CD4-positive, alpha-beta memory T cell (primary cell): ENCODE measurements around the gene CNTN4. TPM values are rescaled to one million over a fixed set of nuclear protein-coding genes. Genes with fewer than 3 reads are reported as not detected.

Experiments
- CTCF ChIA-PET: fragments of 350-600 bp; sonication (Branson Sonifier 250); formaldehyde crosslinking; loops from one replicate; lab custom pipeline; 2021; ENCODE audit warnings: inconsistent platforms; ENCODE audit not compliant: partially characterized antibody; lab: Charles Lee
- POLR2A ChIA-PET: fragments of 350-600 bp; sonication (Branson Sonifier 250); formaldehyde crosslinking; loops from one replicate; lab custom pipeline; 2021; ENCODE audit not compliant: partially characterized antibody; lab: Charles Lee
- DNase-seq, 5 donors: peaks; one replicate each; pipeline versions ENCODE4 v3.0.0 to v3.0.0-alpha.2; 2020 to 2022; ENCODE audit warnings: mixed read lengths in 1 of 5
- H3K27ac ChIP-seq: one replicate; pipeline ENCODE4 v1.7.0; 2013; ENCODE audit warnings: low read depth, low read length
- H3K27me3 ChIP-seq: 2 replicates; pipeline ENCODE4 v1.7.0; 2013; ENCODE audit warnings: mild to moderate bottlenecking, low read length, moderate library complexity; ENCODE audit not compliant: insufficient read depth
- H3K36me3 ChIP-seq: 2 replicates; pipeline ENCODE4 v1.7.0; 2013; ENCODE audit warnings: mild to moderate bottlenecking, low read length, moderate library complexity; ENCODE audit not compliant: insufficient read depth
- H3K4me1 ChIP-seq: 2 replicates; pipeline ENCODE4 v1.7.0; 2013; ENCODE audit warnings: mild to moderate bottlenecking, low read length, moderate library complexity; ENCODE audit not compliant: insufficient read depth
- H3K4me3 ChIP-seq, 2 donors: one replicate each; pipeline ENCODE4 v1.7.0; 2013; ENCODE audit warnings: low read length in 2 of 2, mild to moderate bottlenecking in 1 of 2
- H3K9me3 ChIP-seq, 2 donors: one replicate each; pipeline ENCODE4 v1.7.0; 2013; ENCODE audit warnings: low read length in 2 of 2, control low read depth in 1 of 2; ENCODE audit not compliant: control insufficient read depth in 1 of 2
- H3K27ac Mint-ChIP-seq, 7 donors: one replicate each; pipeline ENCODE4 v1.8.0; 2020 to 2021; ENCODE audit warnings: mixed read lengths in 7 of 7, mild to moderate bottlenecking in 6 of 7, inconsistent platforms in 3 of 7, moderate library complexity in 3 of 7
- H3K27me3 Mint-ChIP-seq, 2 donors: one replicate each; pipeline ENCODE4 v1.8.0; 2020 to 2021; ENCODE audit warnings: mixed read lengths in 2 of 2
- H3K36me3 Mint-ChIP-seq, 2 donors: one replicate each; pipeline ENCODE4 v1.8.0; 2020 to 2021; ENCODE audit warnings: mixed read lengths in 2 of 2, inconsistent platforms in 1 of 2, mild to moderate bottlenecking in 1 of 2
- H3K4me1 Mint-ChIP-seq, 4 donors: one replicate each; pipeline ENCODE4 v1.8.0; 2020 to 2021; ENCODE audit warnings: mixed read lengths in 4 of 4, mild to moderate bottlenecking in 1 of 4
- H3K4me3 Mint-ChIP-seq, 8 donors: one replicate each; pipeline ENCODE4 v1.8.0; 2020 to 2021; ENCODE audit warnings: mixed read lengths in 8 of 8, mild to moderate bottlenecking in 7 of 8, moderate library complexity in 6 of 8, inconsistent platforms in 3 of 8
- H3K9me3 Mint-ChIP-seq, 8 donors: one replicate each; pipeline ENCODE4 v1.8.0; 2020 to 2021; ENCODE audit warnings: mixed read lengths in 8 of 8, mild to moderate bottlenecking in 5 of 8, inconsistent platforms in 3 of 8, moderate library complexity in 1 of 8
- intact Hi-C: fragments of 100-400 bp; cut with micrococcal nuclease; formaldehyde crosslinking; loops from one replicate; pipeline ENCODE4 v1.15.1; 2023
- polyA plus RNA-seq, 2 donors: library from polyadenylated mRNA; unstranded; fragments of 300-500 nt; fragmentation: Illumina TruSeq; gene quantifications; one replicate each; pipeline ENCODE4 v1.2.3, GENCODE V29; 2021
- total RNA-seq, 2 experiments: library from RNA; stranded (reverse); gene quantifications; one replicate each; pipeline ENCODE4 v1.2.3, GENCODE V29; 2021

CNTN4 gene
- total and polyA plus RNA-seq, 4 experiments from 2014 or later: not detected

DNA sequence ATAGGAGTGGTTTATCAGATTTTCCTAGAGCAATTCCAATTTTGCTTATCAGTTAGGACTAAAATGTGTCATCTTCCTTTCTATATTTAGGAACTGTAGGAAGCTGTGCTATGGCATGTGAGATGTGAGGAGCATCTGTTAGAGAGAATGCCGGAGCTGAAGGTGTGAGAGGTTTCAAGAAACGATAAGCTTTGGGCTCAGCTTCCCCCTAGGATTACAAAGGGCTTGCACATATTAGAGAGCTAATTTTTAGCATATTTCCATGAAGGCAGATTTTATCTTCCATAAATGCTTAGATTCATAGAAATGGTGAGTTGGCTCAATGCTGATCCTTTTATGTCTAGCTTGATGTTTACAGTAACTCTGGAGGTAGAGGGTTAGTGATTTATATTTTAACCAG lies 120.2 kb downstream of the CNTN4 start:
- H3K9me3 ChIP-seq: no peaks in the 10 kb centered on the region
- no peak overlapping the region for H3K27ac ChIP-seq
- DNase-seq: no peak
- no peaks in the 10 kb centered on the region for H3K36me3 ChIP-seq
- Mint-ChIP-seq H3K9me3 (peaks cover 0 to 3% (median under 1%) of the 10 kb centered on the region in 8 donors), H3K4me3 (no peak overlapping the region), H3K36me3 (no peaks in the 10 kb centered on the region), H3K27ac (no peak overlapping the region), H3K4me1 (no peaks in the 10 kb centered on the region), H3K27me3 (no peaks in the 10 kb centered on the region)
- H3K27me3 ChIP-seq: no peaks in the 10 kb centered on the region
- no peak overlapping the region for H3K4me3 ChIP-seq
- ChIA-PET POLR2A (no interaction called here), CTCF (no interaction called here)
- H3K4me1 ChIP-seq: no peaks in the 10 kb centered on the region
- intact Hi-C loops: no loop called here

DNA sequence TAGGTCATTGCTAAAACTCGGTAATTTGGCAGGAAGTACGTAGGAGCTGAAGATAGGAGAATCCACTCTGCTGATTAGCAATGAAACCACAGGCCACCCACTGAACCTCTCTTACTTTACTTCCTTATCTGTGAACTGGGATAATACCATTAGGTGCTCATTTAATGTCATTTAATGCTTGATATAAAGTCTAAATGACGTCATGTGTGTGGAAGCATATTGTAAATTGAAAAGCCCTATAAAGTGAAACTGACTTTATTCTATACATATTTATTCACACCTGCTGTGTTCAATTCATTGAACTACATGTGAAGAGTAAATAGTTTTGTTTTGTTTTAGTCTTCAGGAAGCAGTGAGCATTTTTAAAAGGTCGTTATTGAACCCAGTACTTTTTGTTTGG lies 137.5 kb downstream of the CNTN4 start:
- Mint-ChIP-seq H3K4me3 (no peak overlapping the region), H3K27ac (no peak overlapping the region), H3K36me3 (no peaks in the 10 kb centered on the region), H3K4me1 (no peaks in the 10 kb centered on the region), H3K9me3 (peaks cover 0 to under 1% (median 0%) of the 10 kb centered on the region in 8 donors), H3K27me3 (no peaks in the 10 kb centered on the region)
- POLR2A ChIA-PET: no interaction called here
- DNase-seq: no peak
- H3K27ac ChIP-seq: no peak overlapping the region
- H3K9me3 ChIP-seq: no peaks in the 10 kb centered on the region
- no peak overlapping the region for H3K4me3 ChIP-seq
- intact Hi-C loops: no loop called here
- no peaks in the 10 kb centered on the region for H3K27me3 ChIP-seq
- CTCF ChIA-PET: no interaction called here
- H3K4me1 ChIP-seq: no peaks in the 10 kb centered on the region
- no peaks in the 10 kb centered on the region for H3K36me3 ChIP-seq

DNA sequence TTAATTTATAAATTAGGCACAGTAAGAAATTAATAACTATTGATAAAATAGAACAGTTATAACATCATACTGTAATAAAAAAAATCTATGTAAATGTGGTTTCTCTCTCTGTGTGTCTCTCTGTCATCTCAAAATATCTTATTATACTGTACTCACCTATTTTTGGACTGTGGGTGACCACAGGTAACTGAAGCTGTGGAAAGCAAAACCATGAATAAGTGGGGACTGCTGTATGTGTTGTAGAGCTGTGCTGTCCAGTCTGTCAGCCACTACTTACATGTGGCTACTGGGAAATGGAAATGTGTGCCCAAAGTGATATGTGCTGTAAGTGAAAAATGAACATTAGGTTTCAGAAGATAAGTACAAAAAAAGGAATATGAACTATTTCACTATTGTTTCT lies 145.5 kb downstream of the CNTN4 start:
- Mint-ChIP-seq H3K9me3 (peaks cover 0 to 4% (median 0%) of the 10 kb centered on the region in 8 donors), H3K36me3 (no peaks in the 10 kb centered on the region), H3K27me3 (no peaks in the 10 kb centered on the region), H3K4me3 (no peak overlapping the region), H3K27ac (no peak overlapping the region), H3K4me1 (no peaks in the 10 kb centered on the region)
- ChIA-PET CTCF (no interaction called here), POLR2A (no interaction called here)
- DNase-seq: no peak
- no peak overlapping the region for H3K27ac ChIP-seq
- no peaks in the 10 kb centered on the region for H3K9me3 ChIP-seq
- no peak overlapping the region for H3K4me3 ChIP-seq
- intact Hi-C loops: no loop called here
- no peaks in the 10 kb centered on the region for H3K4me1 ChIP-seq
- H3K27me3 ChIP-seq: no peaks in the 10 kb centered on the region
- H3K36me3 ChIP-seq: no peaks in the 10 kb centered on the region

DNA sequence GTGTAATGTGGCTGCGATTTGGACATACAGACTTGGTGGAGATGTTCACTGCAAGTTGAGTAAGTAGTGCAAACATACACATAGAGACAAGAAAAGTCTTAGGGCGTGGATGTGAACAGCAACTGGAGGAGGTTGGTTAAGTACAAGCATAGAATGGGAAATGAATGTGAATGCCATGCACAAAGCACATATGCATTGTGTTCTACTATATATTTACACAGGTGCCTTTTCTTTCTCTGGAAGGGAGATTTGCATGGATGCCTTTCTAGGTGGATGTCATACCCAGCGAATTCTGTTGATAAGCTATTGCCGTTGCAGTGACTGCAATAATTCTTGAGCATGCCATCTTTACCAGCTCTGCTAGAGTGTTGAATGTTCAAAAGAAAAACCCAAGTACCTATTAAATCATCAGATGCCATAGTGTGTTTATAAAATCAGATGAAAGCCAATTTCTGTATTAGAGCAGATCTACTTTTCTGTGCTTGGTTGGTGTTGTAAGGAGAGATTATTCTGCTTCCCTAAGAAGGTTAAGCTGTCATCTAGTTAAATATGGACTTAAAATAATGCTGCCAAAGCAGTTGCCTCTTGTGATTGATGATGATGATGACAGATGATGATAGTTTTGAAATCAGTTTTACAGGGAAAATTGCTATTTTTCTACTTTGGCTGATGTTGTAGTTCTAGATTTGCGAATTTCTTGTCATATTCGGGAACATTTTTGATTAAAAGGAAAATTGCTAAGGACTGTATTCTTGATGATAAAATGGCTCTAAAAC lies 148.4 kb downstream of the CNTN4 start:
- no peaks in the 10 kb centered on the region for H3K27me3 ChIP-seq
- no peaks in the 10 kb centered on the region for H3K4me1 Mint-ChIP-seq
- no peaks in the 10 kb centered on the region for H3K4me1 ChIP-seq
- DNase-seq: no peak
- CTCF ChIA-PET: no interaction called here
- peaks cover 0 to 1% (median 0%) of the 10 kb centered on the region in 8 donors for H3K9me3 Mint-ChIP-seq
- H3K27ac ChIP-seq: no peak overlapping the region
- intact Hi-C loops: no loop called here
- no peak overlapping the region for H3K27ac Mint-ChIP-seq
- no peaks in the 10 kb centered on the region for H3K36me3 ChIP-seq
- no peaks in the 10 kb centered on the region for H3K27me3 Mint-ChIP-seq
- H3K9me3 ChIP-seq: no peaks in the 10 kb centered on the region
- POLR2A ChIA-PET: no interaction called here
- no peaks in the 10 kb centered on the region for H3K36me3 Mint-ChIP-seq
- H3K4me3 Mint-ChIP-seq: no peak overlapping the region
- no peak overlapping the region for H3K4me3 ChIP-seq

DNA sequence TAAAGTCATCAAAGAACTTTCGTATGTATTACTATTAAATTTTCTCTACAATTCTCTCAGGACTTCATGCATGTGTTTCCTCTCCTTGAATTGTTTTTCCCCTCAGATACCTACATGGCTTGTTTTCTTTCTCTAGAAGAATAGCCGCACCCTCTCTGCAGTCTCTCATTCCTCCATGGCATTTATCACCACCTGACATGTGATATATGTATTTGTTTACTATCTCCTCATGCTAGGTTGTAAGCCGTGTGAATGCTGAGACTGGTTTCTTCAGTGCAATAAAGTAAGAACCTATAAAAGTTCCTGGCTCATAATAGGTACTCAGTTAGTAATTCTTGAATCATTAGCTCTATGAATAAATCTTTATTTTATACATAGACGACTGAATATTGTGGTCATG lies 149.2 kb downstream of the CNTN4 start:
- H3K27me3 Mint-ChIP-seq: no peaks in the 10 kb centered on the region
- H3K4me1 Mint-ChIP-seq: no peaks in the 10 kb centered on the region
- H3K4me1 ChIP-seq: no peaks in the 10 kb centered on the region
- DNase-seq: no peak
- ChIA-PET POLR2A (no interaction called here), CTCF (no interaction called here)
- intact Hi-C loops: no loop called here
- no peaks in the 10 kb centered on the region for H3K36me3 Mint-ChIP-seq
- peaks cover 0 to 1% (median 0%) of the 10 kb centered on the region in 8 donors for H3K9me3 Mint-ChIP-seq
- no peaks in the 10 kb centered on the region for H3K36me3 ChIP-seq
- no peak overlapping the region for H3K4me3 Mint-ChIP-seq
- H3K27ac Mint-ChIP-seq: no peak overlapping the region
- H3K9me3 ChIP-seq: no peaks in the 10 kb centered on the region
- no peaks in the 10 kb centered on the region for H3K27me3 ChIP-seq
- no peak overlapping the region for H3K27ac ChIP-seq
- H3K4me3 ChIP-seq: no peak overlapping the region

DNA sequence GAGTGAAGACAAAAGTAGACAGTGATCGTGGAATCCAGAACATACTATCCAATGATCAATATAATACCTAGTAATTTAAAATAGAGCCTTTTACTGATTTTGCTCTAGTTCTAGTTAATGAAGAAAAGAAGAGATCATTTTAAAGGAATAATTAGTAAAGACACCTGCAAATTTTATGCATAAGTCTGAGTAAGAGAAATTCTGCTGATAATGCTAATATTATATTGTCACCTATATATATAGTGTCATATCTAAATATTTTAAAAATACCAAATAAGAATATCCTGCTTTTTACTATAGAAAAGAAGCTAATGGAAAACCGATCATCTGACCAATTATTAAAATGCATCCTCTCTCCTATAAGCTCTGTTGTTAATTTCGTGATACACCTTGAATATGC lies 152.1 kb downstream of the CNTN4 start:
- H3K27me3 ChIP-seq: no peaks in the 10 kb centered on the region
- H3K27ac ChIP-seq: no peak overlapping the region
- no peaks in the 10 kb centered on the region for H3K9me3 ChIP-seq
- Mint-ChIP-seq H3K36me3 (no peaks in the 10 kb centered on the region), H3K4me3 (no peak overlapping the region), H3K4me1 (no peaks in the 10 kb centered on the region), H3K9me3 (peaks cover 0 to 8% (median 3%) of the 10 kb centered on the region in 8 donors), H3K27ac (no peak overlapping the region), H3K27me3 (no peaks in the 10 kb centered on the region)
- intact Hi-C loops: no loop called here
- ChIA-PET POLR2A (no interaction called here), CTCF (no interaction called here)
- no peaks in the 10 kb centered on the region for H3K4me1 ChIP-seq
- no peak for DNase-seq
- H3K36me3 ChIP-seq: no peaks in the 10 kb centered on the region
- no peak overlapping the region for H3K4me3 ChIP-seq

DNA sequence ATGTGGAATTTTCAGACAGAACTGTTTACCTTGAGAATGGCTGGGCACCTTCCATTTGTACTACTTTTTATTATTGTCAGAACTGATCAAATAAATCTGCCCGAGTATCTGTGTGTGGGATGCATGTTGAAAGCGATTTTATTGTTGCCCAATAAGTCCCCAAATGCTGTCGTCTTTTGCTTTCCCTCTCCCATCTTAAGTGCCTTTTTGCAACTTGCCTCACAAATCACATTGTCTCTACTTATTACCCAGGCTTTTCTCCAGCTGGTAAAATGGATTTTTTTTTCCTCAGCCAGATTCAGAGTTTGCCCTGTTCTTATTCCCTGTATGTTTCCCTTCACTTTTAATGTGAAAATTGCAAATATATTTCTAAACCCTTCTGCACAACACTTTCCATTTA lies 163.1 kb downstream of the CNTN4 start:
- Histone ChIP-seq H3K36me3 (no peaks in the 10 kb centered on the region), H3K9me3 (no peaks in the 10 kb centered on the region), H3K4me3 (no peak overlapping the region), H3K4me1 (no peaks in the 10 kb centered on the region), H3K27ac (no peak overlapping the region), H3K27me3 (no peaks in the 10 kb centered on the region)
- no peak overlapping the region for H3K4me3 Mint-ChIP-seq
- DNase-seq: no peak
- H3K27ac Mint-ChIP-seq: no peak overlapping the region
- peaks cover 0 to 12% (median 0%) of the 10 kb centered on the region in 8 donors for H3K9me3 Mint-ChIP-seq
- H3K4me1 Mint-ChIP-seq: no peaks in the 10 kb centered on the region
- ChIA-PET POLR2A (no interaction called here), CTCF (no interaction called here)
- no peaks in the 10 kb centered on the region for H3K36me3 Mint-ChIP-seq
- no peaks in the 10 kb centered on the region for H3K27me3 Mint-ChIP-seq
- intact Hi-C loops: no loop called here
